ENCODE measurements around the gene ZBTB49. TPM values are rescaled to one million over a fixed set of nuclear protein-coding genes. Genes with fewer than 3 reads are reported as not detected.
"Not testable (repeated sequence)": the region's sequence is repeated elsewhere in the genome, so short reads cannot be mapped to it uniquely, and the experiment has no call there.

Gene ZBTB49
- total RNA-seq, 1 experiment from 2014 or later: 4.2 TPM

GRCh38 chr4:4248885-4249203, 41.2 kb upstream of the ZBTB49 start:
- intact Hi-C loops (cut with micrococcal nuclease; ENCODE audit: unreplicated experiment): no loop called here
- ATAC-seq: no peak

GRCh38 chr4:4249342-4249741, 40.7 kb upstream of the ZBTB49 start:
- H3K4me3 ChIP-seq (ENCODE audit: low read depth in 2 of 2, low read length in 2 of 2); intact Hi-C loops (cut with micrococcal nuclease; ENCODE audit: unreplicated experiment); ATAC-seq; BruUV-seq (replicated peaks); POLR2A ChIA-PET; in situ Hi-C loops (cut with HindIII; ENCODE audit: low pct_unique_long_range_greater_than_20kb, low sequenced_read_pairs); H3K27me3 ChIP-seq (ENCODE audit: control insufficient read depth, insufficient read depth, low read length); H3K36me3 ChIP-seq (ENCODE audit: control insufficient read depth, insufficient read depth, low read length); DNase-seq (ENCODE audit: low read depth, low spot score); H3K9me3 ChIP-seq (ENCODE audit: control insufficient read depth, insufficient read depth, low read depth, low read length): not testable (repeated sequence)
- Histone ChIP-seq H3K27ac (ENCODE audit: low read length) (peak overlapping the region; percentile 93; the same call in 1 of the 2 replicates), H3K4me1 (ENCODE audit: control insufficient read depth, insufficient read depth, low read length) (peaks cover 10% of the 10 kb centered on the region)
- CTCF ChIA-PET: interaction anchor here (0.8 kb wide), 1 partner anchor 83 kb away, joined by 3 read pairs; no protein-coding TSS in a partner anchor

More at GRCh38 chr4:4248885-4249203, 41.2 kb upstream of the ZBTB49 start:
- Histone ChIP-seq H3K9me3 (ENCODE audit: control insufficient read depth, insufficient read depth, low read depth, low read length) (no peaks in the 10 kb centered on the region), H3K4me1 (ENCODE audit: control insufficient read depth, insufficient read depth, low read length) (peaks cover 10% of the 10 kb centered on the region), H3K4me3 (ENCODE audit: low read depth in 2 of 2, low read length in 2 of 2) (peak overlapping the region; percentile 76 to 98), H3K27ac (ENCODE audit: low read length) (peak overlapping the region; percentile 93), H3K27me3 (ENCODE audit: control insufficient read depth, insufficient read depth, low read length) (no peaks in the 10 kb centered on the region), H3K36me3 (ENCODE audit: control insufficient read depth, insufficient read depth, low read length) (peaks cover 6% of the 10 kb centered on the region; the same call in 1 of the 2 replicates)
- TF ChIP-seq REST (IDR thresholded peaks at IDR 0.05; ENCODE audit: insufficient read depth in 1 of 2, low read depth in 2 of 2, low read length in 1 of 2) (no peak), POLR2AphosphoS5 (IDR thresholded peaks at IDR 0.05; ENCODE audit: low read depth, low read length) (no peak), SIN3A (IDR thresholded peaks at IDR 0.05; ENCODE audit: borderline replicate concordance, insufficient read depth, low read depth, low read length) (no peak), TCF7L2 (IDR thresholded peaks at IDR 0.05; ENCODE audit: low read depth, low read length) (no peak), CTCF (IDR thresholded peaks at IDR 0.05) (peak; percentile 5; the same call in 1 of the 2 replicates)
- in situ Hi-C loops (cut with HindIII; ENCODE audit: low pct_unique_long_range_greater_than_20kb, low sequenced_read_pairs): no loop called here
- CTCF ChIA-PET: interaction anchor here (0.6 to 0.8 kb wide), 2 partner anchors 84 to 240 kb away, joined by 3 read pairs; no protein-coding TSS in a partner anchor
- BruUV-seq (replicated peaks): no TSS peak
- POLR2A ChIA-PET: no interaction called here
- no peak for DNase-seq (ENCODE audit: low read depth, low spot score)

GRCh38 chr4:4249866-4250265, 40.2 kb upstream of the ZBTB49 start:
- TF ChIP-seq POLR2AphosphoS5 (IDR thresholded peaks at IDR 0.05; ENCODE audit: low read depth, low read length) (no peak), CTCF (IDR thresholded peaks at IDR 0.05) (no peak), SIN3A (IDR thresholded peaks at IDR 0.05; ENCODE audit: borderline replicate concordance, insufficient read depth, low read depth, low read length) (no peak), TCF7L2 (IDR thresholded peaks at IDR 0.05; ENCODE audit: low read depth, low read length) (no peak), REST (IDR thresholded peaks at IDR 0.05; ENCODE audit: insufficient read depth in 1 of 2, low read depth in 2 of 2, low read length in 1 of 2) (no peak)
- in situ Hi-C loops (cut with HindIII; ENCODE audit: low pct_unique_long_range_greater_than_20kb, low sequenced_read_pairs) (no loop called here), intact Hi-C loops (cut with micrococcal nuclease; ENCODE audit: unreplicated experiment) (loop anchor here (5.0 kb wide), 1 partner anchor 87 kb away; no protein-coding TSS in a partner anchor)
- ChIA-PET CTCF (no interaction called here), POLR2A (no interaction called here)
- Histone ChIP-seq H3K4me3 (ENCODE audit: low read depth in 2 of 2, low read length in 2 of 2) (no peak overlapping the region), H3K4me1 (ENCODE audit: control insufficient read depth, insufficient read depth, low read length) (peaks cover 10% of the 10 kb centered on the region), H3K9me3 (ENCODE audit: control insufficient read depth, insufficient read depth, low read depth, low read length) (no peaks in the 10 kb centered on the region), H3K36me3 (ENCODE audit: control insufficient read depth, insufficient read depth, low read length) (peaks cover 6% of the 10 kb centered on the region; the same call in 1 of the 2 replicates), H3K27me3 (ENCODE audit: control insufficient read depth, insufficient read depth, low read length) (no peaks in the 10 kb centered on the region), H3K27ac (ENCODE audit: low read length) (no peak overlapping the region)
- ATAC-seq: no peak
- no TSS peak for BruUV-seq (replicated peaks)
- DNase-seq (ENCODE audit: low read depth, low spot score): no peak
